Sciatic nerve (tissue), 2 donors: ENCODE results near the gene ZDHHC22. TPM values are rescaled to one million over a fixed set of nuclear protein-coding genes. Genes with fewer than 3 reads are reported as not detected.

Experiments
- ATAC-seq: fragments of 200-7000 bp; cut with Tn5 transposase; one replicate; pipeline ENCODE4 v1.9.1; 2020; ENCODE audit warnings: mild to moderate bottlenecking, moderate library complexity
- DNase-seq: peaks from one replicate; pipeline ENCODE4 v3.0.0-alpha.2; 2020; ENCODE audit warnings: low spot score
- intact Hi-C: fragments of 100-400 bp; cut with DNase I; formaldehyde crosslinking; loops from one replicate; pipeline ENCODE4 v1.14.2; 2022
- total RNA-seq: library from RNA; stranded (reverse); fragmentation: NEBNext Ultra II Directional; extraction: Animal tissue kit (Norgen Biotek cat#: 25700); gene quantifications from one replicate; pipeline ENCODE4 v1.2.1, GENCODE V29; 2021
- donor health status: DM: no; HTN: no; CAD: no.
- donor health status: DM: no; HTN: no; CAD: no.

Gene ZDHHC22
- total RNA-seq, 1 donor from 2014 or later, result not detected

DNA sequence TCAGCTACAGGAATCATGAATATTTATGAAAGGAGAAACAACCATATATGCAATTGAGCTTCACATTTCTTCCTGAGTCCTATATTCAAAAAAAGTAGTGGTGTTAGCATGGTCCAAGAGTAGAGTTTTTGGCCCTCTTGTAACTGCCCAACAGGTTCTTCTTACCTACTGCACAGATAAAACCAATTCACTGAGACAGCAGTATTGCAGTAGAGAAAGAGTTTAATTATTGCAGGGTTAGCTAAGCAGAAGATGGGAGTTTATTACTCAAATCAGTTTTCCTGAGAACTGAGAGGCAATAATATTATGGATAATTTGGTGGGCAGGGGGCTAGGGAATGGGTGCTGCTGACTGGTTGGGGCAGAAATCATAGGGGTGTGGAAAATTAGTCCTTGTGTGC, 50.1 kb downstream of the ZDHHC22 start:
- intact Hi-C loops, result no loop called here
- ATAC-seq, result no peak

DNA sequence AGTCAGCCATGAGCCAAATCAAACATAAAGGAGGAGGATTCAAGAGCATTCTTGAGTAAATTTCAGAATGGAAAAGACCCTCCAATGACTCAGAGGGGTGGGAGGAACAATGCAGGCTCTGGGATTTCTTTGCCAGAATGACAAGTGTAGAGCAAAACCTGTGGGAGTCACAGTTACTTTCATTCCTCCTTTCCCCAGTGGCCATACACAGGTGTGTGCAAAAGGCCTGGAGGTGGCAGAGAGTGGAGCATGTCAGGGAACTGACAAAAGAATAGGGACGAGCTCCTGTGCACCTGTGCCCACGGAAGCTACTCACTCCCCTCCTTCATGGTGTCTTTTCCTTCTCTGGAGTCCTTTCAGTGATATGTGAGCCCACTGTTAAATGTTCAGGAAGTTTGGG, 52.9 kb downstream of the ZDHHC22 start:
- ATAC-seq (no peak), DNase-seq (no peak)
- intact Hi-C loops, result no loop called here

More for the DNA sequence above, 50.1 kb downstream of the ZDHHC22 start:
- DNase-seq, result no peak

GRCh38 chr14:77088219-77088618, 53.4 kb downstream of the ZDHHC22 start:
- intact Hi-C loops, result no loop called here
- DNase-seq, result no peak
- no peak for ATAC-seq

- DNase-seq (no peak), ATAC-seq (no peak)
- intact Hi-C loops, result no loop called here
Observed at GRCh38 chr14:77087631-77088030, 54.0 kb downstream of the ZDHHC22 start.

DNA sequence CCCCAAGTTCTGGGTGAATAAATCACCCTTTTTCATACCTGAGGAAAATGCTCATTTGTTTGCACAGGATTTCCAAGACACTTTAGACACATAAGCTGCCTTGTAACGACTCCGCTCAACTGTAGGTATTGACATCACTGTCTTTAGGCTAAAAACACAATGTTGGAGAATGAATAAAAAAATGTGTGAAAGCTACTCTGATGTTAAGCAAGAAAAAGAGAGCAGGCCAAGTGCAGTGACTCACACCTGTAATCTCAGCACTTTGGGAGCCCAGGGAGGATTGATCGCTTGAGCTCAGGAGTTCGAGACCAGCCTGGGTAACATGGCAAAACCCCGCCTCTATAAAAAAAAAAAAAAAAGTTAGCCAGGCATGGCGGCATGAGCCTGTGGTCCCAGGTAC, 54.6 kb downstream of the ZDHHC22 start:
- ATAC-seq (no peak), DNase-seq (no peak)
- intact Hi-C loops, result no loop called here

GRCh38 chr14:77086017-77086727, 55.4 kb downstream of the ZDHHC22 start:
- DNase-seq (no peak), ATAC-seq (no peak)
- intact Hi-C loops, result no loop called here

GRCh38 chr14:77085538-77085937, 56.1 kb downstream of the ZDHHC22 start:
- DNase-seq (no peak), ATAC-seq (no peak)
- intact Hi-C loops, result no loop called here

DNA sequence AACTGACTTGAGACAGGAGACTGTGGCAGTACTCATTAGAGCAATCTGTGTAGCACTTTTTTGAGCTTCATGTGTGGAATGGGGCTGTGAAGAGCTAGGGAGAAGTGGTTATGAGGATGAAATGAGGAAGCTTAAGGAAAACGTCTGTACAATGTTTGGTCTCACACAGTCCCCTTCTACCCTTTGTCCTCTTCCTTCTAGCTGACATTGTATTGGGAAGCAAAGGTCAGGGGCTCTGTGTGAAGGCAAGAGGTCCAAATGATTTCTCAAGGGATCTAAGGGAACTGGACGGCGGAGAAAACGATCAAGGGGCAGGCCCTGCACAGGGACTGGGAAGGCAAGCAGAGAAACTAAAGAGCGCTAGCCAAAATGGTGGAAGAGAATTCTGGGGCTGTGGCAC, 56.6 kb downstream of the ZDHHC22 start:
- DNase-seq (no peak), ATAC-seq (no peak)
- intact Hi-C loops, result no loop called here

GRCh38 chr14:77083082-77083481, 58.5 kb downstream of the ZDHHC22 start:
- ATAC-seq (no peak), DNase-seq (no peak)

DNA sequence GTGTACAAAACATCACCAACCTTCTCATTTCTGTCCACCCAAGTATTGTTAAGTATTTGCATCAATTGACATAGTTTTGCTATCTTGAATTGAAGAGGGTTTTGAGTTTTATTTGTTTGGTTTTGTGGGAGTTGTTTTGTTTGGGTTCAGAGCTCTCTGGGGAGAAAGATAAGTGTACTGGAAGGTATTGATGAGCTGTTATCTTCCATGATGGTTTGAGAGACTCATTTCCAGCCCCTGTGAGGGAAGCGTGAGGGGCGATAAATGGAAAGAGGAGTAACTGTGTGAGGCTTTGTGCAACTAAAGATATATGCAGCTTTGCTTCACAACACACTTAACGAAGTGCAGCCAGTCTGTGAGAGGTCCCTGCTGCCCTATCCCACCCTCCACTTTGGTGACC, 59.2 kb downstream of the ZDHHC22 start:
- DNase-seq, result no peak
- intact Hi-C loops, result no loop called here
- ATAC-seq, result no peak

More at GRCh38 chr14:77083082-77083481, 58.5 kb downstream of the ZDHHC22 start:
- intact Hi-C loops, result no loop called here

Other genes with a start within 250 kb of the ZDHHC22 start
- gene IRF2BPL, start 113.1 kb downstream of the ZDHHC22 start, total RNA-seq, result 59.6 TPM
- 39.5 TPM for gene CIPC, start 43.5 kb downstream of the ZDHHC22 start, total RNA-seq
- gene TMEM63C, start 40.0 kb upstream of the ZDHHC22 start, total RNA-seq, result not detected
- gene NGB, start 129.4 kb upstream of the ZDHHC22 start, total RNA-seq, result not detected
- gene POMT2, start 179.1 kb upstream of the ZDHHC22 start, total RNA-seq, result 30.4 TPM
- gene GSTZ1, start 179.2 kb upstream of the ZDHHC22 start, total RNA-seq, result 9.5 TPM
- gene TMED8, start 235.3 kb upstream of the ZDHHC22 start, total RNA-seq, result 10.5 TPM
- 0.36 TPM for gene SAMD15, start 235.6 kb upstream of the ZDHHC22 start, total RNA-seq